Measurements from ENCODE around the gene UBE3D.

GRCh38 chr6:83065511-83066192, at the start of gene UBE3D:
- TF ChIP-seq CTCF (IDR thresholded peaks at IDR 0.05; ENCODE audit: insufficient read depth, low read length, poor library complexity, severe bottlenecking): peak; percentile 89
- TF ChIP-seq EZH2phosphoT487 (conservative IDR thresholded peaks at IDR 0.05; ENCODE audit: low read length): no peak
